Hindlimb muscle (tissue), 1 donor: ENCODE measurements around the gene DAB2. TPM values are rescaled to one million over a fixed set of nuclear protein-coding genes. Genes with fewer than 3 reads are reported as not detected.

Experiments
- DNase-seq: peaks from one replicate; pipeline ENCODE4 v3.0.0-alpha.2; 2013
- polyA plus RNA-seq: library from polyadenylated mRNA; unstranded; fragments of 120-200 nt; gene quantifications from one replicate; pipeline ENCODE4 v1.2.1, GENCODE V29; 2013; ENCODE audit not compliant: insufficient read length

The DAB2 gene
- polyA plus RNA-seq, 1 donor = 110 TPM

DNA sequence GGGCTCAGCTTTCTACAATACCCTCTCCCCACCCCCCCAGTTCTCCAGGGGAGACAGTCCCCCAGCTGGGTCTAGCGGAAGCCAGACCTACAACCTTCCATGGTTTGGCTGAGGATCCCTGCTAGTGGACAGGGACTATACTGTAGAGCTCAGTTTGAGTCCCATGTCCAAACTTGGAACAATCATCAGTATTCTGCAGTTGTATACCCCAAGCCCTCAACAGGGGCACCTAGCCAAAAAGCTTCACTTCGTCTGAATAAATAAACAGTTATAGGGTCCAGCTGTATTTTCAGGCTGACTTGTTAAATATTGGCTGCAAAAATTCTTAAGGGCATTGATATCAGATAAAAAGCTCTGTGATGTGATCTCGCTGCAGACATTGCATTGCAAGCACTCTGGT is 45.1 kb downstream of the DAB2 start:
- DNase-seq = peak; percentile 61

DNA sequence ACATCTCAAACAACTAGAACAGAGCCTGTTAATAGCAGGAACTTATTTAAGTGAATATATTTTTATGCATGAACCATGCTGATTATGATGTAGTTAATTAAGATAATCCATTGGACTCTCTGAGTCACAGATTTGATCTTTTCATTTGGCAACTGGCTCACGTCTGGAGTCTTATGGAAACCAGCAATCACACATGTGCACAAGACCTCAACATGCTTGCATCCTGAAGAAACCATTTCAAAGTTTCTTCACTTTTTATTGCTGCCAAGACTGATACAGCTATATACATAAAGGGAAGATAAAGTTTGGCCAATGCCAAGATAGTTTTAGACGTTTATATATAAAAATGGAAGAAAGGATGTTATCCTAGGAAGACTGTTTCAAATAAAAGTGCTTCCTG is 47.2 kb downstream of the DAB2 start:
- no peak for DNase-seq

DNA sequence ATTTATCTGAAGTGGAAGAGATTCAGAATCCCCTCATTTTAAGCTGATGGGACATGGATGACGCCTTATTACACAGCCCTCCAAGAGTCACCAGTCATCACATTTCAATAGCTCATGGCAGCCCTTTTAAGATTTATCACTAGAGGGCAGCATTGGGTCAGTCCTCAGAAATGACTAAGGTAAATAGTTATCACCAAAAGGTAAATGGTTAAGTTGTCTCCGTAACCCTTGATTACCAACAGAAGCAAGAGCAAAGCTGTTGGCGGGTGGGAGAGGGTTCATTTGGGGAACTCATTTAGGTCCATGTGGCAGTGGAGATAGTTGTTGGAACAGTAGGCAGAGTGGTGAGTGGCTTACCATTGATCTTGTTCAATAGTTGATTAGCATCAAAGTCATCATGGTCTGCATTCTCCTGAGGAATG is 48.5 kb downstream of the DAB2 start:
- DNase-seq = no peak

DNA sequence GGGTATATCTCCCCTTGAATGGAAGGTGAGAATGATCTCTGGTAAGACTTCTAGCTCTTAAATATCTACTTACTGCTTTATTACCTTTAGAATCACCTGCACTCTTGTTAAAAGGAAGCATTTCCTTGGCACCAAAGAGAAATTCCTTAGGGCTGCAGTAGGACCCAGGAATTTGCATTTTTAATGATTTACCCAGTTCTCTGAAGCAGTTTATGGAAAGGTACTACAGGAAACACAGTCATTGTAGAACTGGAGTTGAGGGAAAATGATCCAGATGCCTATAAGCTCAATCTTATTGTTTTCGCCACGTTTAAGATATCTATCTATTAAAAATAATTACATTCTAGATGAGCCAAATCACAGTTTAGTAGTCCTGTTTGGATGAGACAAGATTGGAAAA is 51.0 kb downstream of the DAB2 start:
- no peak for DNase-seq

DNA sequence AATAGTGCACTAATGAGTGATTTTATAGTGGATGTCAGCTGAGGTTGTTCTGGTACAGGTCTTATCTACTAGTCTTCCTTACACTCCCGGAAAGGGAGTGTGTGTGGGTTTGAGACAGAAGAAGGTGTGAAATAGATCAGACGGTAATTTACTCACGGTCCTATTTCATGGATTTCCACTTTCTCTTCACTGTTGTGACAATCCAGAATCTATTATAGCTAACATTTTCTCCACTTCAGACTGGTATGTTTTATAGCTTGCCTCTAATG is 53.5 kb downstream of the DAB2 start:
- no peak for DNase-seq

DNA sequence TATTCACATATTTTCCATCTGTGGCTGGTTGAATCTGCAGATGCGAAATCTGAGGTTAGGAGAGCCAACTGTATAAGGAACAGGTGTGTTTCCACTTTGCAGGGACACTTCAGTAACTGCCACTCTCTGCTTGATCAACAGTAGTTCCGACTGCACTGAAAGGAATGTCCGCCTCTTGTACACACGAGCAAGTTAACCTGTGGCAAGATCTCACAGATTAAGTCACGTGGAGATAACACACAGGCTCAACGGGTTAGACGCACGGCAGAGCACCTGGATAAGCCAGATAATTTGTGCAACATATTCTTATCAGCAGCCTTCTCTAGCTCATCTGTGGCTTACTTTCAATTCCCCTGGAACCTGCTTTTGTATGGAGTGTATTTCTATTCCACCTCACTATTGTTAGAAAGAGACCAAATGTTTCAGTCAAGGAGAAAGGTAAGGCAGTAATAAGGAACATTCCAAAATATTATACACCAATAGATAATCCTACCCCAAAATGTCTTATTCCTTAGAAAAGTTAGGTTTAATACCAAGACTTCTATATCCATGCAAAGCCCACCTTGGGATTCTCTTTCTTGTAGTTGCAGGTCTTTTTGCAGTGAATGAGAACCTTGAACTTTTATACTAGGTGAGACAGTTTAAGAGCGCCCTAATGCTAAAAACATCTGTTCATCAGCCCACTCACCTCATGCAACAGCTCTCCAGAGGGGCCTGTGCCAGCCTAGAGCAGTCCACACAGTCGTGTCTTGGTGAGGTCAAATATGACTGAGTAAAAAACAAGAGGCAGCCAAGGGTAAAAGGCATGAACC is 54.0 kb downstream of the DAB2 start:
- DNase-seq = no peak

DNA sequence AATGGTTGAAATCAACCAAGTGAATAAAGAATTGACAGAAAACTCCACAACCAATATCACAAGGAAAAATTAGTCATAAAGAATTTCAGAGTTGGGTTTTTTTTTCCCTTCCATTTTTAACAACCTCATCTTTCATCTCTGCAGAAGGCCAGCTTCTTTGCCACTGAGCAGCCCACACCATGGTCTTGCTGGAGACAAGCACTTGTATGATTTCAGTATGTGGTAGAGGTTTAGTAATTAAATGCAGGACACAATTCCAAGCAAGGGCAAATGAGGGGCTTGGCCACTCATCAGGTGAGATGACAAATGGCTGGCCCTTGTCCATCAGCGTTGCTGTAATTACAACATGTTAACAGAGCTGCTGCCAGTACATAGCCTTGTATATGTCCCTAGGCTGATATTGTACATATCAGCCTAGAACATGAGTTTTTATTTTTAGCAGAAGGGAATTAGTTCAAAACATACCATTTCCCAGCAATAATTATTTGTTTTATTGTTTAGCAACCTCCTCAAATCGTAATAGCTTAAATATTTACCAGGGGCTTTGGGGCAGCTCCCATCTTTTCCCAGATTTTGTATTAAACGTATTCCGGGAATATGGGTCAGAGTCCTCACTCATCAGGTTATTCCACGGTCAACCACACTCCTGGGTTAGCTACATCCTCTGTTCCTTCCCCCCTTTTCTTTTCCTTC is 55.5 kb downstream of the DAB2 start:
- DNase-seq = peak; percentile 42

DNA sequence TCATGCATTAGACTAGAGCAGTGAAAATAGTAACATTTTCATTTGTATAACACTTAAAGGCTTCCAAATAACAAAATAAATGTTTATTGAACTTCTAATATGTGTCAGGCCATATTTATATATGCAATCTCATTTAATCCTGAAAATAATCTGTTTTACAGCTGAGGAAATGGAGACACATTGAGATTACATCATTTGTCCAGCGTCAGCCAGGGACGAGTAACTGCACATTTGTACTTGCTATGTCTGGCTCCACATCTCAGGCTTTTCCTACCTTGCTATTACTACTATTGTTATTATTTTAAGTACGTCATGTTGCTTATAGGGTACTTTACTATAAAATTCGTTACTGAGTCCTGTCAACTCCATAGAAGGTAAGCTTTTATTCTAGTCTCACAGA is 56.7 kb downstream of the DAB2 start:
- DNase-seq = peak; percentile 62

DNA sequence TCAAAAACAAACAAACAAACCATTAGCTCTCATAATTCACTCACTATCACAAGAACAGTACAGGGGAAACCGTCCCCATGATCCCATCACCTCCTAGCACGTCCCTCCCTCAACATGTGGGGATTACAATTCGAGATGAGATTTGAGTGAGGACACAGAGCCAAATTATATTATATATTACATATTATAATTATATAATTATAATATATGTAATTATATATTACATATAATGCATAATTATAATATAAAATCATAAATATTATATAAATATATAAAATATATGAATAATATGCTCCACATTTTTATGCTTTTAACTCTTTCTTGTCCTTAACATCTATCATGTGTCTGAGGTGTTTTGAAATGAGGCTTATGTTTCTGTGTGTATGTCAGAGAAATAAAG is 57.1 kb downstream of the DAB2 start:
- DNase-seq = no peak

DNA sequence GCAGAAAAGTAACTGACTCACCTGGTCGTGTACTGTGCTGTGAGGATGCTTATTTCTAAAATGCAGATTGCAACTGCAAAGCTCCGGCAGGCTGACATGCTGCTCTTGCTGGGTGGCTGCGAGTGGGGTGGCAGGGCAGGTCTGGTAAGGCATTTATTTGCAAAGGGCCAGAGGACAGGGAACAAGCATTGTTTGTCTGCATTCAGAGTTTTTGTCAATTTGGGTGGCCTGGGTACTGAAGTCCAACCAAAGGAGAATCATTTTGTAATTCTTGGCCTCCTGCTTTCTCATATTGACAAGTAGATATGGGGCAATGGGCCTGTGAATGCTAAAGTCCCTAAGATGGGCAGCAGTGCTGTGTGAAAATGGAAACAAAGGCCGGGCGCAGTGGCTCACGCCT is 60.4 kb downstream of the DAB2 start, which contains the start of gene C9:
Gene C9, minus strand, starts transcription at position 129 of the 400 bp plus-strand sequence. Its CDS starts 31 bp downstream, at position 98.
- no peak for DNase-seq

DNA sequence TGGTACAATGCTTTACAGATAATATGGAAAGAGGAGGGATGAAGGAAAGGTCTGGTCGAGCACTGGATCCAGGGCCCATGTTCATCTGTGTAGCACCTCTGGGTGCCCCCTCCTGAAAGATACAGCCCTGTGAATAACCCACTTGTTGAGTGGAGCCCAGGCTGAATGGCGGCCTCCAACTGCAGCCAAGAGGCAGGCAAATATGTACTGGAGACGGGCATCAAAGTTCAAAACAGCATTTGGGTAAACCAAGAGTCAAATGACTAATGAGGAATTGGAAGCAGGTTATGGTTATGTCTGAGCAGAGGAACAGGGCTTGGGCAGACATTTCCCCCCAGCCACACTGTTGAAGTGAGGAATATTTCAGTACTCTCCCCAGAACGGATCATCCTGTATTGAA is 61.6 kb downstream of the DAB2 start:
- no peak for DNase-seq

DNA sequence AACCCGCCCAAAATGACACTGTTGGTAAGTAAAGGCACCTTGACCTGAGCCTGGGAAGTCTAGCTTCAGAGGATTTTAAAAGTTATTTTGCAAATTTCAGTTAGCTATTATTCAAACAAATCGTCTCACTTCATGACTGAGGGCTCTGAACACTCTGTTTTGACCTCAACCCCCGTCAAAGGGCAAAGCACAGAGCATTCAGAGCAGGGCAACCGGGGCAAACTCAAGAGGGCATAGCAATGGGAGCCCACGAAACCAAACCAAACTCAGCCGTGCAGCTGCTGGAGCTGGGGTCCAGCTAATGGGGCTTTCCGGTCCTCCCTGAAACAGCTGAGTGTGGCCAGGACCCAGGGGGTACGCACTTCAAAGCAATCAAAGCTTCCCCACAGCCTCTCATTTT is 62.1 kb downstream of the DAB2 start:
- no peak for DNase-seq

DNA sequence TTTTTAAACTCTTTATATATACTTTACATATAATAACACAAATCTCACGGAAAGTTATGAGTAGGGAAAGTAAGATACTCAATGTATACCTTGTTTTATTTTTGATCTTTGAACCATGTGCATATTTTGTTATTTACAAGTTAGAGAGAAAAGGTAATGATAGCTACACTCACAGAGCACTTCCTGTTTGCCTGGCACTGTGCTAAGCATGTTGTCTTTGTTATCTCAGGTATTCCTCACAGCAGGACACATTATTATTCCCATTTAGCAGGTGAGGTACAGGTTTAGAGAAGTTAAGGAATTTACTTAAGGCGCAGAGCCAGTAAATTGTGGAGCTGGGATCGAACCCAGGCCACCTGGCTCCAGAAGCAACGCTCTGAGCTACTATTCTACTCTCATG is 63.5 kb downstream of the DAB2 start:
- no peak for DNase-seq

DNA sequence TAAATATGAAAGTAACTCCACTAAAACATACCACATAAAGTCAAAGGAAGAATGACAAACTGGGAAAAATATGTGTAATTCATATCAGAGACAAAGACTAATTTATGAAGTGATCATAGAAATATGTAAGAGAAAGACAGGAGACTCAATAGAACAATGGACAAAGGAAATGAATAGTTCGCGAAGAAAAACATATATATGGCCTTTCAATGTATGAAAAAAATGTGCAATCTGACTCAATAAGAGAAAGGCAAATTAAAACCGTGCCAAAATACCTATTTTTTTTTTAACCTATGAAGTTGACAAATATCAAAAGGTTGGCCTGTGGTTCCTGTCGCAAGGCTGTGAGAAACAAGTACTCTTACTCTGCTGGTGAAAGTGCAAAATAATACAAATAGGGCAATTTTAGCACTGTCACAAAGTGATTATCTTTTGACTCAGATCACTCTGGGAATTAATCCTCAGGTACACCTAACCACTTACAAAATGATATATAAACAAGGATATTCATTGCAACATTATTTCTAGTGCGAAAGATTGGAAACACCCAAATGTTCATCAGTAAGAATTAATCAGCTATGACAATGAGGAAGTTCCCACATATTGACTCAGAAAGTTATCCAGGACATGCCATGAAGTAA is 64.2 kb downstream of the DAB2 start:
- no peak for DNase-seq

DNA sequence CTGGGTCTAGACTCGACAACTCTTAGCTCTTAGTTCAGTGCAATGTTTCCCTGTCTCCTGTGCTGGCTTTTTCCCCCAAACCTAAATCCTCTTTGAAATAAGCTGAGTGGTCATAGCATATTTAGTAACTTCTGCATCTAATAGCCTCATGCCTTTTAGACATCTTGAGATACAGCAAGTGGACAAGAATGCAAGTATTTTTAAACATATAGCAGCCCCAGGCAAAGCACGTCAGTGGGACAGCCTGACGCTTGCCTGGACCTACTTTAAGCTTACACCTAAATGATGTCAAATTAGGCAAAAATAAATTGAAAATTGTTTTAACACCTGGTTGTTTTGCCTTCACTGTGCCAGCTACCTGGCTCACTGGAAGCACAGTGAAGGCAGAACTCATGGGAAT is 68.5 kb downstream of the DAB2 start:
- no peak for DNase-seq

DNA sequence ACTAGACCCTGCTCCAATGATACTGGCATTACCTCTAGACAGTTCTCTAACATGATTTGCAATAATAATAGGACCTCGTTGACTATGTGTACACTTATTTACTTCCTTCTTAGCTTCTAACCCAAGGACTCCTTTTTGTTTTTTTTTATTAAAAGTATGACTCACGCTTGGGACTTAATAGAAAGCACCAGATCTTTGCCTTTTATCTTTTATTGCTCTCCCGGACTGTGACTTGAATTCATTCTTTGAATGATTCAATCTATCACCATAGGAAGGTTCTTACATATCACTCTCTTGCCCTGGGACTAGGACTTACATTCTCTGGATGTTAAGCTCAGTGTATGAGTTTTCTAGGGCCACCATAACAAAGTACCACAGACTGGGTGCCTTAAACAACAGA is 69.5 kb downstream of the DAB2 start:
- no peak for DNase-seq

DNA sequence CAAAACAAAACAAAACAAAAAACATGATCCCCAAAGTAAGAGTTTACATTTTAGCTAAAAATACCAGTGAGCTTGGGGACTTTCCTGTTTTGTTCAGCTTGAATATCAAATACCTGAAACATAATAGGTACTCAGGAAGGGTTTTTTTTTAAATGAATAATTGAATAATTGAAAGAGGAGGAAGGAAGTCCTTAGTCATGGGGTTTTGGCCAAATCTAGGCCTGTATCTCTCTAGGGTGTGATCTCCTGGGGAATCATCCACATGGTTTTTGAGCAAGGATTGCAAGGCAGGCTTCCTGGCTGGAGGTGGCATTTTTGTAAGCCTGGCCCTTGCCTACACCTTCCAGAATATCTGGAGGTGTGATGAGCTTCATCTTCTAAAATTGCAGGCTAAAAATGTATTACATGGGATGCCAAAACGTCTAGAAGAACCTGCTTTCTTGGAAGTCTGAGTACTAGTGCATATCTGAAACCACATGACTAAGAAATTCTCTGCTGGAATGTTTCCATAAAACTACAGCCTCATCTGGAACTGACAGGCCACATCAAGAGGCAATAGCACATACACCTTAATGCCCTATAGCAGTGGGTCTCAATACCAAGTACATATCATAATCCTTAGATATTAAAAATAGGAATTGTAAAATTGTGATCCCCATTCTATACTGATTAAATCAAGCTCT is 70.9 kb downstream of the DAB2 start:
- DNase-seq = no peak

DNA sequence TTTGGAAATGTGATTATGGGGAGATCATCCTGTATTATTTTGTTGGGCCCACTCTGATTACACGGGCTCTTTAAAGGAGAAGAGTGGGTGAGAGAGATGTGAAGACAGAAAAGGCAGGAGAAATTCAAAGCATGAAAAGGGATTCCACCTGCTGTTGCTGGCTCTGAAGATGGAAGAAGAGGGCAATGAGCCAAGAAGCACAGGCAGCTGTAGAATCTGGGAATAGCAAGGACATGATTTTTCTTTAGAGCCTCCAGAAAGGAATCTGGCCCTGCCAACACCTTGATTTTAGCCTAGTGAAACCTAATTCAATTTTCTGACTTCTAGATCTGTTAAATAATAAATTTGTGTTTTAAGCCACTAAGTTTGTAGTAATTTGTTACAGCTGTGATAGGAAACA is 71.8 kb downstream of the DAB2 start:
- DNase-seq = peak; percentile 65

DNA sequence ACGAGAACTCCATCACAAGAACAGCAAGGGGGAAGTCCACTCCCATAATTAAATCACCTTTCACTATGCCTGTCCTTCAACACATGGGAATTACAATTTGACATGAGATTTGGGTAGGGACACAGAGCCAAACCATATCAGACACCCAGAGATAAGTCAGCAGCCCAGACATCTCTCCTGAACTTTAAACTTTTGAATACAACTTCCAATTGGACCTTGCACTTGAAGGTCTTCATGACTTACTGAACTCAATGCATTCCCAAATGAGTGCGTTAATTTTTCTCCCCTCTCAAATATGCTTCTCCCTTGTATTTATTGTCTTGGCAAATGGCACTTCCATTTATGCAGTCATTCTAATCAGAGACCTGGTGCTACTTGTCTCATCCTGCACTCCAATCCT is 72.6 kb downstream of the DAB2 start:
- DNase-seq = no peak

DNA sequence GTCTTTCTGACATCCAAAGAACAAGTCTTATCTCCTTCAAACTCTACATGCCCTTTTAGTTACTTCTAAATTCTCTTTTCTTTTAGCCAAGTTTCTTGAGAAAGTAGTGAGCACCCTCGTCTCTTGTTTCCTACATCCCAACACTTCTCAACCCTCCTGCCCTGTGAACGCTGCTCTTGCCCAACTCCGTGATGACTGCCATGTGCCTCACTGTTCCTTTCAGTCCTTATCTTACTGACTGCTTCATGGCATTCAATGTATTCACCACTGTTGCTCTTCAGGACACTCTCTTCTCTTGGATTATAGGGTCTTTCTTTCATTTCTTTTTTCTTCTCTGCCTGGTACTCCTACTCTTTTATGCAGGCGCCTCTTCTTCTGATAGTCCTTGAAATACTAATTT is 75.3 kb downstream of the DAB2 start:
- no peak for DNase-seq

DNA sequence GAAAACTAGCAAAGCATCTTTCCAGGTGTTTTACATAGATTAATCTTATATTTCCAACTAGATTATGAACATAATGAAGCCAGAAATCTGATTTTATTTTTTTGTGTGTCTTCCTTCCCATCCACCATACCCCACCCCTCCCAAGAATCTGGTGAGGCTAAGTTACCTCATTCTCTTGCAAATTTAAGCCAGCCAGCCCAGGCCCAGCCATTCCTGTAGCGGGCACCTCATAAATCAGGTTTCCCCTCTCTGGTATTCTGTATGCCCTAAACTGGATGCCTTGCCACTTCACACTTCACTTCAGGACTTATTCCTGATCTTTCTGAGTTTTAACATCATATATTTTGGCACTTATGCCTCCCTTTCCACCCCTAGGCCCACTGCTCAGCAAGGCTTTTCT is 82.3 kb downstream of the DAB2 start:
- no peak for DNase-seq

DNA sequence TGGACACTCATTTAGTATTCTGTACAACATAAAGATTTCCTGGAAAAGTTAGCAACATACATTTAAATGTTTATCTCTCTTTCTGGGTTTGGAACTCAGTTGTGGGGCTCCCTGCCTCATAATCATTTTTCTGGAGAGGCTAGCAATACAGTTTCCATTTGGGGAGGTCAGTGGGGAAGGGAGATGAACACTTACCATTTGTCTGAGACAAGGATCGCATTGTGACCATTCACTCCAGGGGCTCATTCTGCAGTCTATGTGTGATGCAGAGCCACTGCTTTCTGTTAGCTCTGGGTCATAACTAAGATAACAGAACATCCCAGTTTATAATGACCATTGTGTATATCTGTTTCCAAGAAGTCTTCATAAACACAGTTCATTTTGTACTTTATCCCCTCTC is 82.9 kb downstream of the DAB2 start:
- peak; percentile 49 for DNase-seq

DNA sequence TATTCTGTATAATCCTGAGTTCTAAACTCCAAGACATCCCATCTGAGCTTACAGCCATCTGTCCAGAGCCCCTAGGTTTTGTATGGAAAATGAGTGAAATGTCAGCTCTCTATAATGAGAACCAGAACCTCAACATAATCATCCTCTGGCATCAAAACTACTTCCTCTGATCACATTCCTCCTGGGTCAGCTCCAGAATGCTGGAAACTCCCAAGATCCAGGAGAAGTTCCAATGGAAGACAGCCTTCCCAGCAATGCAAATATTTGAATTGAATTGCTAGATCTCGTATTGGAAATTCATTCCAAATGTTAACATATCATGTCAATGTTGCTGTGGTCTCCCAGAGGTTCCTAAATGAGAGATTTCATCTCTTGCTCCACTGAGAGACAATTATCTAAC is 84.3 kb downstream of the DAB2 start:
- DNase-seq = peak; percentile 79
